GM12878 (cell line): ENCODE measurements around the gene TBCE. TPM values are rescaled to one million over a fixed set of nuclear protein-coding genes. Genes with fewer than 3 reads are reported as not detected.

Source experiments
- ATAC-seq: fragments of 200-7000 bp; cut with Tn5 transposase; 3 replicates; pipeline ENCODE4 v1.9.1; 2020; ENCODE audit warnings: mild to moderate bottlenecking, moderate library complexity
- BruUV-seq: library from RNA; stranded (reverse); fragments of 400-500 nt; replicated peaks from 2 replicates; lab custom pipeline; 2021; lab: Mats Ljungman, UMichigan
- CTCF ChIA-PET: fragments of 300-600 bp; sonication (Branson Sonifier 250); formaldehyde crosslinking; extraction: SDS; loops from one replicate; lab custom pipeline; 2021; ENCODE audit warnings: inconsistent platforms; lab: Yijun Ruan, JAX
- POLR2A ChIA-PET: fragments of 350-600 bp; formaldehyde crosslinking; extraction: SDS; loops from one replicate; lab custom pipeline; 2021; ENCODE audit warnings: inconsistent platforms; lab: Charles Lee
- RAD21 ChIA-PET: fragments of 300-600 bp; sonication (Branson Sonifier 250); formaldehyde crosslinking; loops from one replicate; lab custom pipeline; 2023; ENCODE audit warnings: antibody characterized with exemption; ENCODE audit not compliant: unreplicated experiment; lab: Charles Lee
- SMC1A ChIA-PET: fragments of 300-600 bp; sonication (Branson Sonifier 250); formaldehyde crosslinking; loops from one replicate; lab custom pipeline; 2023; ENCODE audit not compliant: unreplicated experiment, uncharacterized antibody; lab: Charles Lee
- DNase-seq: peaks from one replicate; pipeline ENCODE4 v3.0.0-alpha.2; 2011; ENCODE audit warnings: low read depth, low spot score
- FAIRE-seq: peaks from 3 replicates; lab custom pipeline; 2011; peaks lifted over from hg19 to GRCh38; lab: Jason Lieb, UNC
- H2AFZ ChIP-seq: 2 replicates; pipeline ENCODE4 v1.6.0; 2011; ENCODE audit warnings: low read depth, low read length, control low read depth; ENCODE audit not compliant: control insufficient read depth
- H3K27ac ChIP-seq: 2 replicates; pipeline ENCODE4 v1.5.1; 2011; ENCODE audit warnings: control low read depth; ENCODE audit not compliant: control insufficient read depth, insufficient read depth
- H3K27me3 ChIP-seq, 2 experiments: replicated peaks in 1 of 2; 2 replicates each; pipeline versions ENCODE4 v1.6.0 to v1.6.1; 2011; ENCODE audit warnings: low read length in 1 of 2; ENCODE audit not compliant: control insufficient read depth in 2 of 2, insufficient read depth in 2 of 2
- H3K36me3 ChIP-seq, 2 experiments: 2 replicates each; pipeline ENCODE4 v1.5.1; 2011; ENCODE audit warnings: low read length in 1 of 2; ENCODE audit not compliant: control insufficient read depth in 2 of 2, insufficient read depth in 2 of 2
- H3K4me1 ChIP-seq: 2 replicates; pipeline ENCODE4 v1.6.1; 2011; ENCODE audit warnings: mild to moderate bottlenecking, low read length, moderate library complexity, mixed read lengths; ENCODE audit not compliant: control insufficient read depth, insufficient read depth
- H3K4me2 ChIP-seq: 2 replicates; pipeline ENCODE4 v1.6.0; 2011; ENCODE audit warnings: control low read depth; ENCODE audit not compliant: control insufficient read depth, insufficient read depth
- H3K4me3 ChIP-seq: fragments of 200-600 bp; sonication (generic); 2 replicates; pipeline ENCODE4 v1.5.1; 2016
- H3K79me2 ChIP-seq: 2 replicates; pipeline ENCODE4 v1.6.0; 2011; ENCODE audit warnings: low read length; ENCODE audit not compliant: control insufficient read depth, insufficient read depth
- H3K9ac ChIP-seq: 2 replicates; pipeline ENCODE4 v1.8.0; 2011; ENCODE audit warnings: low read length, control low read depth, mixed read lengths; ENCODE audit not compliant: control insufficient read depth, insufficient read depth
- H3K9me3 ChIP-seq: replicated peaks from 3 replicates; pipeline ENCODE4 v1.5.1; 2011; ENCODE audit warnings: mild to moderate bottlenecking, low read length; ENCODE audit not compliant: control insufficient read depth, insufficient read depth
- H4K20me1 ChIP-seq: 2 replicates; pipeline ENCODE4 v1.6.0; 2011; ENCODE audit not compliant: control insufficient read depth, insufficient read depth
- IRF4 ChIP-seq: IDR thresholded peaks from 2 replicates; pipeline ENCODE4 v1.6.1; 2011; ENCODE audit warnings: low read depth, low read length
- IRF5 ChIP-seq: fragments of 450-650 bp; IDR thresholded peaks from 2 replicates; pipeline ENCODE4 v1.6.1; 2017; ENCODE audit warnings: borderline replicate concordance
- NRF1 ChIP-seq: conservative IDR thresholded peaks from 2 replicates; pipeline ENCODE4 v1.6.1; 2011; ENCODE audit warnings: mild to moderate bottlenecking, low read depth, low read length, improper control_type of control experiment
- YY1 ChIP-seq: IDR thresholded peaks from 2 replicates; pipeline ENCODE4 v1.6.1; 2011; ENCODE audit warnings: low read depth, mild to moderate bottlenecking, low read length
- ZNF207 ChIP-seq: fragments of 450-650 bp; IDR thresholded peaks from 2 replicates; pipeline ENCODE4 v1.6.1; 2014; ENCODE audit warnings: antibody characterized with exemption, mild to moderate bottlenecking, borderline replicate concordance
- ZNF24 ChIP-seq: fragments of 450-650 bp; IDR thresholded peaks from 2 replicates; pipeline ENCODE4 v1.6.1; 2017; ENCODE audit warnings: antibody characterized with exemption, mild to moderate bottlenecking
- ZSCAN29 ChIP-seq: fragments of 450-650 bp; IDR thresholded peaks from 2 replicates; pipeline ENCODE4 v1.6.1; 2017; ENCODE audit warnings: mild to moderate bottlenecking, moderate library complexity
- WGBS: methylation state at CpG from one replicate; pipeline ENCODE4 v1.1.6; 2016; ENCODE audit warnings: low lambda C conversion rate; ENCODE audit not compliant: insufficient replicate concordance, insufficient coverage; ENCODE audit errors: missing lambda C conversion rate; 5-methylcytosine and 5-hydroxymethylcytosine counted together
- in situ Hi-C: fragments of 300-500 bp; cut with MboI; formaldehyde crosslinking; loops from 9 replicates; pipeline ENCODE4 v1.14.3; 2018; ENCODE audit warnings: mixed read lengths
- intact Hi-C: fragments of 100-400 bp; cut with micrococcal nuclease; formaldehyde crosslinking; loops from one replicate; pipeline ENCODE4 v1.14.2; 2022; ENCODE audit not compliant: unreplicated experiment
- polyA plus RNA-seq, 11 experiments: library from polyadenylated mRNA; depleted of rRNA in 4 of 11; unstranded in 6 of 11; stranded (reverse) in 5 of 11; fragments of >200 nt; fragmentation: Nextera tagmentation in 4 of 11; fragmentation: Illumina TruSeq in 1 of 11; extraction: Ambion mirVana in 4 of 11; extraction: Trizol in 1 of 11; gene quantifications; 1 replicate in 1 of 11; 2 replicates in 10 of 11; pipeline versions ENCODE4 v1.2.1 to v1.2.3, GENCODE V29; 2011 to 2016; ENCODE audit warnings: inconsistent platforms in 2 of 11, missing spikeins in 2 of 11, low read depth in 1 of 11
- total RNA-seq, 4 experiments: library from RNA; depleted of rRNA in 3 of 4; stranded (reverse); fragments of >200 nt in 3 of 4; fragmentation: Illumina TruSeq in 1 of 4; extraction: Trizol in 1 of 4; gene quantifications; 2 replicates each; pipeline versions ENCODE4 v1.2.1 to v1.2.3, GENCODE V29; 2013 to 2021
- TF ChIP-seq, protein P1 (sequence below): IDR thresholded peaks from 2 replicates; pipeline ENCODE4 v1.6.1; 2011; ENCODE audit warnings: low read depth, low read length, improper control_type of control experiment, borderline replicate concordance

The TBCE gene
- total and polyA plus RNA-seq, 10 of the 15 experiments (the other 5 are each of a cell fraction or from before 2014, with no cell fraction given): 22.7 to 48.7 (median 29.2) TPM

- no peak for FAIRE-seq
- no TSS peak for BruUV-seq
- no peaks in the 10 kb centered on the region; a peak in 1 of 4 replicates for H3K36me3 ChIP-seq
- ChIA-PET CTCF (interaction anchor here (1.3 to 3.0 kb wide), 2 partner anchors 10 to 229 kb away, joined by 3 to 17 read pairs; no protein-coding TSS in a partner anchor), SMC1A (interaction anchor here (0.6 to 0.7 kb wide), 2 partner anchors 22 to 229 kb away, joined by 3 to 4 read pairs; no protein-coding TSS in a partner anchor), RAD21 (interaction anchor here (1.4 kb wide), 1 partner anchor 10 kb away, joined by 4 read pairs; no protein-coding TSS in a partner anchor), POLR2A (no interaction called here)
- intact Hi-C loops (no loop called here), in situ Hi-C loops (no loop called here)
- H3K4me2 ChIP-seq: no peak overlapping the region
- H3K9me3 ChIP-seq: no peaks in the 10 kb centered on the region
- 95% methylated on average over 13 of the region's 13 CpGs for WGBS
- H3K4me1 ChIP-seq: peaks cover 10% of the 10 kb centered on the region
- no peak overlapping the region for H3K9ac ChIP-seq
- TF ChIP-seq NRF1 (no peak), ZSCAN29 (no peak), YY1 (no peak), IRF4 (no peak), IRF5 (no peak), ZNF207 (no peak), ZNF24 (no peak)
- TF ChIP-seq, protein P1, sequence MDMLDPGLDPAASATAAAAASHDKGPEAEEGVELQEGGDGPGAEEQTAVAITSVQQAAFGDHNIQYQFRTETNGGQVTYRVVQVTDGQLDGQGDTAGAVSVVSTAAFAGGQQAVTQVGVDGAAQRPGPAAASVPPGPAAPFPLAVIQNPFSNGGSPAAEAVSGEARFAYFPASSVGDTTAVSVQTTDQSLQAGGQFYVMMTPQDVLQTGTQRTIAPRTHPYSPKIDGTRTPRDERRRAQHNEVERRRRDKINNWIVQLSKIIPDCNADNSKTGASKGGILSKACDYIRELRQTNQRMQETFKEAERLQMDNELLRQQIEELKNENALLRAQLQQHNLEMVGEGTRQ: no peak
- no peaks in the 10 kb centered on the region for H3K27me3 ChIP-seq
- H3K27ac ChIP-seq: no peak overlapping the region
- no peak for ATAC-seq
- no peak overlapping the region for H2AFZ ChIP-seq
- no peak overlapping the region for H3K4me3 ChIP-seq
- H4K20me1 ChIP-seq: no peaks in the 10 kb centered on the region
- H3K79me2 ChIP-seq: no peaks in the 10 kb centered on the region
- DNase-seq: no peak
Measured at GRCh38 chr1:235426680-235427079, 59.5 kb downstream of the TBCE start.
